ENCODE results near the gene ELAPOR1. TPM values are rescaled to one million over a fixed set of nuclear protein-coding genes. Genes with fewer than 3 reads are reported as not detected.
A peak's percentile ranks its signal among the peaks of the same experiment; 100 is the strongest.

ELAPOR1 gene
- total and polyA plus RNA-seq, 9 of the 15 experiments (the other 6 are each of a cell fraction or from before 2014, with no cell fraction given), result 0.07 to 1.2 (median 0.18) TPM

GRCh38 chr1:109080441-109081082 lies 33.4 kb upstream of the ELAPOR1 start (continued):
- TF ChIP-seq TGIF2 (CRISPR knock-in tag; IDR thresholded peaks at IDR 0.05), result no peak
- 0 out of 4 replicates have a peak, but pooled peaks of 1 of the 2 experiments have one; percentile 28 for TF ChIP-seq HDAC1 (IDR thresholded peaks at IDR 0.05)
- no peak for TF ChIP-seq FOXP4 (CRISPR knock-in tag; IDR thresholded peaks at IDR 0.05; ENCODE audit: borderline replicate concordance)
- TF ChIP-seq CEBPG (CRISPR knock-in tag; IDR thresholded peaks at IDR 0.05), result no peak
- TF ChIP-seq CEBPG (tag; conservative IDR thresholded peaks at IDR 0.05 in 1 of 2, IDR thresholded peaks at IDR 0.05 in 1 of 2), result no peak
- TF ChIP-seq MTA1 (IDR thresholded peaks at IDR 0.05; ENCODE audit: borderline replicate concordance), result peak; percentile 51; the same call in 1 of the 2 replicates
- TF ChIP-seq ZNF561 (CRISPR knock-in tag; conservative IDR thresholded peaks at IDR 0.05), result no peak
- no peak for TF ChIP-seq HDAC8 (tag; IDR thresholded peaks at IDR 0.05)
- TF ChIP-seq BMI1 (IDR thresholded peaks at IDR 0.05; ENCODE audit: low read length), result no peak
- no peak for TF ChIP-seq PRMT5 (CRISPR knock-in tag; IDR thresholded peaks at IDR 0.05)
- peak in 1 of 2 experiments; percentile 57; a peak in 1 of 4 replicates for TF ChIP-seq MLLT1 (IDR thresholded peaks at IDR 0.05)
- TF ChIP-seq CHD7 (IDR thresholded peaks at IDR 0.05; ENCODE audit: low read depth, low read length), result no peak
- TF ChIP-seq CXXC5 (CRISPR knock-in tag; IDR thresholded peaks at IDR 0.05), result no peak
- TF ChIP-seq SMARCA4 (IDR thresholded peaks at IDR 0.05), result peak; percentile 25; the same call in 1 of the 2 replicates

All from K562 (cell line).